OCI-LY1 (cell line): ENCODE results near the gene ETV5.

Source experiments
- EZH2 ChIP-seq: fragments of 200-600 bp; sonication (generic), shearing (Covaris generic); IDR thresholded peaks from 2 replicates; pipeline ENCODE4 v1.8.0; 2017; ENCODE audit warnings: borderline replicate concordance, mixed run types, mild to moderate bottlenecking, antibody characterized with exemption, low read length, moderate library complexity, mixed read lengths
- TF ChIP-seq, protein P1 (sequence below): fragments of 200-600 bp; sonication (generic), shearing (Covaris generic); IDR thresholded peaks from 2 replicates; pipeline ENCODE4 v1.5.1; 2017; ENCODE audit warnings: mild to moderate bottlenecking, antibody characterized with exemption, low read length, moderate library complexity, mixed read lengths

DNA sequence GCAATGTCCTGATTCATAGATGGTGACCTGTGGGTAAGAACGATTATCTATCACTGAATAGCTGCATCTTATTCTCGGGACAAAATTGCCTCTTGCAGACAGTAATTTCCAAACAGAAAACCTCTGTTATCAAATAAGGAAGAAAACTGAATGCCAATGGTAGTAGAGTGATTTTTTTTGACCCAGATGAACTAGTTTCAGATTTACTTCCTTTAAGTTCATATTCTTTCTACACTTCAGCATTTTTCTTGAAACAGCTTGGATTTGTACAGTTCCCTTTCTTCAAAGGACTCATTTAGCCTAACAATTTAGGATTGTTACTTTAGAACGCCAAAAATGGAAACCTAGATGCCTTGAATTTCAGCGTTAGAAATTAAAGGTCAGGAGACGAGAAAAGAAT, 14.6 kb downstream of the ETV5 start:
- TF ChIP-seq EZH2, result no peak
- TF ChIP-seq, protein P1, sequence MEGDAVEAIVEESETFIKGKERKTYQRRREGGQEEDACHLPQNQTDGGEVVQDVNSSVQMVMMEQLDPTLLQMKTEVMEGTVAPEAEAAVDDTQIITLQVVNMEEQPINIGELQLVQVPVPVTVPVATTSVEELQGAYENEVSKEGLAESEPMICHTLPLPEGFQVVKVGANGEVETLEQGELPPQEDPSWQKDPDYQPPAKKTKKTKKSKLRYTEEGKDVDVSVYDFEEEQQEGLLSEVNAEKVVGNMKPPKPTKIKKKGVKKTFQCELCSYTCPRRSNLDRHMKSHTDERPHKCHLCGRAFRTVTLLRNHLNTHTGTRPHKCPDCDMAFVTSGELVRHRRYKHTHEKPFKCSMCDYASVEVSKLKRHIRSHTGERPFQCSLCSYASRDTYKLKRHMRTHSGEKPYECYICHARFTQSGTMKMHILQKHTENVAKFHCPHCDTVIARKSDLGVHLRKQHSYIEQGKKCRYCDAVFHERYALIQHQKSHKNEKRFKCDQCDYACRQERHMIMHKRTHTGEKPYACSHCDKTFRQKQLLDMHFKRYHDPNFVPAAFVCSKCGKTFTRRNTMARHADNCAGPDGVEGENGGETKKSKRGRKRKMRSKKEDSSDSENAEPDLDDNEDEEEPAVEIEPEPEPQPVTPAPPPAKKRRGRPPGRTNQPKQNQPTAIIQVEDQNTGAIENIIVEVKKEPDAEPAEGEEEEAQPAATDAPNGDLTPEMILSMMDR, result no peak
